ENCODE results near the gene MTIF3.

- TF ChIP-seq CTCF (IDR thresholded peaks at IDR 0.05; ENCODE audit: insufficient read depth, low read depth, low read length) (no peak), EZH2 (IDR thresholded peaks at IDR 0.05; ENCODE audit: insufficient read depth, low read length) (no peak)
Measured at GRCh38 chr13:27415116-27415515, 35.2 kb downstream of the MTIF3 start.

All from astrocyte (in vitro differentiated cells and primary cell).